Measurements from ENCODE around the gene TGFBR3L.
"Not testable (repeated sequence)": the region's sequence is repeated elsewhere in the genome, so short reads cannot be mapped to it uniquely, and the experiment has no call there.

TGFBR3L gene

DNA sequence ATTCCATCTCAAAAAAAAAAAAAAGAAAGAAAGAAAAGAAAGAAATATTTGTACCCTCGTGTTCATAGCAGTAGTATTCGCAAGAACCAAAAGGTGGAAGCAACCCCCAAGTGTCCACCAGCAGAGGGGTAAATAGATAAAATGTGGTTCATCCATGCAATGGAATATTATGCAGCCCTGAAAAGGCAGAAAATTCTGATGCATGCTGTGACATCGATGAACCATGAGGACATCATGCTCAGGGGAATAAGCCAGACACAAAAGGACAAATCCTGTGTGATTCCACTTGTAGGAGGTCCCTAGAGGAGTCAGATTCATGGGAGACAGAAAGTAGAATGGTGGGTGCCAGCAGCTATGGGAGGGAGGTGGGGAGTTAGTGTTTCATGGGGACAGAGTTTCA lies 32.7 kb upstream of the TGFBR3L start:
- FAIRE-seq = no peak

DNA sequence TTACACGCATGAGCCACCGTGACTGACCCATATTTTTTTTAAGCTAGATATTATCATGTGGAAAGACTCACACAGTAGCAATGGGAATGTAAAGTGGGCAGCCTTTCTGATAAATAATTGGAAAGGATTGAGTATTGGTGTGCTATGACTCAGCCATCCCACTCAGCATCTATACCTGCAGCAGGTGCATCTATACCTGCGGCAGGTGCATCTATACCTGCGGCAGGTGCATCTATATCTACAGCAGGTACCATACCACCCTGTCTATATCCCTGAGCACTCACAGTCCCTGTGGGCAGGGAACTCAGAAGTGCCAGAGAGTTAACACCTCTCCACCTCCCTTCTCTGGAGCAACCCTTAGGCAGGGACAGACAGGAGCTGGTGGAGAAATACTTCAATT lies 31.5 kb upstream of the TGFBR3L start:
- FAIRE-seq = no peak

DNA sequence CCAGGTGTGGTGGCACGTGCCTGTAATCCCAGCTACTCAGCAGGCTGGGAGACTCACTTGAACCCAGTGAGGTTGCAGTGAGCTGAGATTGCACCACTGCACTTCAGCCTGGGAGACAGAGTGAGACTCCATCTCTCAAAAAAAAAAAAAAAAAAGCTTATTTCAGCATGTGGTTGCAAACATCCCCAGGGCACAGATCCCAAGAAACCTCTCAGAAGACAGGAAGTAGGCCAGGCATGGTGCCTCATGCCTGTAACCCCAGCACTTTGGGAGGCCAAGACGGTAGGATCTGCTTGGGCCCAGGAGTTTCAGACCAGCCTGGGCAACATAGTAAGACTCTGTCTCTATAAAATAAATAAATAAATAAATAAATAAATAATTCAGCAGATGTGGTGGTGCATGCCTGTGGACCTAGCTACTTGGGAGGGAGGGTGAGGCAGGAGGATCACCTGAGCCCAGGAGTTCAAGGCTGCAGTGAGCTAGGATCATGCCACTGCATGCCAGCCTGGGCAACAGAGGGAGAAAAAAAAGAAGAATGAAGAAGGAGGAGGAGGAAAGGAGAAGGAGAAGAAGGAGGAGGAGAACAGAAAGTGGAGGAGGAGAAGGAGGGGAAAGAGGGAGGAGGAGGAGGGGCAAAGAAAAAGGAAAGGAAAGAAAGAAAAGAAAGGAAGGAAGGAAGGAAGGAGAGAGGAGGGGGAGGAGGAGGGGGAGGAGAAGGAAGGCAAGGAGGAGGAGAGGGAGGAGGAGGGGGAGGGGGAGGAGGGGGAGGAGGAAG lies 30.6 kb upstream of the TGFBR3L start:
- FAIRE-seq = no peak

DNA sequence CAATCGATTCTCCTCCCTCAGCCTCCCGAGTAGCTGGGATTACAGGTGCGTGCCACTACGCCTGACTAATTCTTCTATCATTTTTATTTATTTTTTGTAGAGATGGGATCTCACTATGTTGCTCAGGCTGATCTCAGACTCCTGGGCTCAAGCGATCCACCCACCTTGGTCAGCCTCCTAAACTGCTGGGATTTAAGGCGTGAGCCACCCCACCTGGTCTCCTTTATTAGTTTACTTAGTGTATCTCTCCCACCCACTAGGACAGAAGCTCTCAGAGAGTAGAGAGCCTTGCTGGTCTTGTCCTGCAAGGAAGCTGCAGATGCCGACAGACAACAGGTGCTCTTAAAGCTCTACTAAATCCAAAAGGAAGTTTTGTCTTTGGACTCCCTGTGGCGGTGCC lies 28.8 kb upstream of the TGFBR3L start:
- no peak for FAIRE-seq

DNA sequence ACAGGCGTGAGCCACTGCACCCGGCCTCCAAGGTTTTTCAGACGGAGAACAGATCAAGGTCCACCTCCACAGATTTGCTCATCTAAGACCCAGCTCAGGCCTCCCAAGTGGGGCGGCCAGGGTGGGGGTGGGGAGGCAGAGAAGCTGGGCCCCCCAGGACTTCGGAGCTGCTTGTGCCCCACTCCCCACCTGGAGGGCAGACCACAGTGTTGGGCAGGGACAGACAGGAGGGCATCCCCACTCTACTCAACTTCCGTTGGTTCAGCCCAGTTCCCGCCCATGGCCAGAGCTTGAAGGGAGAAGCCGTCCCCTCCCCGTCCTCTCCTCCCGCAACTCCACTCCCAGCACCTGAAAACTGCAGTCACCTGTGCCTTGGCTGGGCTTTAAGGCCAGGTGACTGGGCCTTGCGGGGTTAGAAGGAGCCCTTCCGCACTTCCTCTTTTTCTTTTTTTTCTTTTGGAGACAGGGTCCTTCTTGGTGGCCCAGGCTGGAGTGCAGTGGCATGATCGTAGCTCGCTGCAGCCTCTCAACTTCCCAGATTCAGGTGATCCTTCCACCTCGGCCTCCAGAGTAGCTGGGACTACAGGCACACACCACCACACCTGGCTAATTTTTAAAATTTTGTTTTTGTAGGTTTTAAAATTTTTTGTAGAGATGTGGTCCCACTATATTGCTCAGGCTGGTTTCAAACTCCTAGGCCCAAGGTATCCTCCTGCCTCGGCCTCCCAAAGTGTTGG lies 27.1 kb upstream of the TGFBR3L start:
- no peak for FAIRE-seq

DNA sequence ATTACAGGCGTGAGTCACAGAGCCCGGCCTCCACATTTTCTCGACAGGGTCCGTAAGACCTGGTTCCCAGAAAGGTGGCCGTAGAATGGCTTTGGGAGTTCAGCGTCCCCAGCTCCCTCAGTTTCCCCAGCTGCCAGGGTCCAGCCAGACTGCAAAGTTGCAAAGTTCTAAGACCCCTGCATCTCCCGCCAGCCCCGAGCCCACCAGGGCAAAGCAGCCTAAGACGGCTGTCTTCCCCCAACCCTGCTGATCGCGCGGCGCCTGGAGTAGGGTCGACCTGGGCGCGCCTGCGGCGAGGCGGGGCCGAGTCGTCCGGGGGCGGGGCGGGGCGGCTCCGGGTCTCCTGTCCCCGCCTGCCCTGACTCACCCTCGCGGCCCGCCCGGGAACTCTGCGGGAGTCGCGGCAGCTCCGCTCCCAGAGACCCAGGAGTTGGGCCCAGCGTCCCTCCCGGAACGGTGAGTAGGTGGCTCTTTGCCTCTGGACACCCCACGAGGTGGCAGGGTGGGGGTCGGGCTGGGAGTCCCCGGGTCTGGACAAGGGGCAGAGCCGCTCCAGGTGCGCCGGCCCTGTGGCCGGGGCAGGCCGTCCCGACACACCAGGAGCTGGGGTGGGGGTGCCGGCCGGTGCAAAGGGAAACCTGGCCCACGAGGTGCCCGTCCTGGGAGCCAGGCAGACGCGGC lies 26.3 kb upstream of the TGFBR3L start, which contains the start of gene LRRC8E:
TSS of gene LRRC8E (plus strand) at position 366 of the 681 bp plus-strand sequence. CDS start 7,094 bp downstream, outside the sequence.
- FAIRE-seq = no peak

DNA sequence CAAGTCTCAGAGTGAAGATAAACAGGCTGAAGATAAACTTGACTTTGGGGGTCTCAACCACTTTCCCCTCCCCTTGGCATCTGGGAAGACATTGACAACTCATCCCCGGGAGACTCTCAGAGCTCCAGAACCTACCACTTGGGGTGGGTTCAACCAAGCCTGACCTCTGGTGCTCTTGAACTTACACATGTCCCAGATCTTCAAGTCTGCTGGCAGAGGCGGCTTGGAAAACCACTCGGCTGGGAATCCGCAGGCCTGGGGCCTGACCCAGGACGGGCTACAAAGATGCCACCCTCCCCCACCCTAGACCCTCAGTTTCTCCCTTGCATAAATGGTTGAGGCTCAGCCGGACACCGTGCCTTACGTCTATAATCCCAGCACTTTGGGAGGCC lies 25.8 kb upstream of the TGFBR3L start:
- no peak for FAIRE-seq

DNA sequence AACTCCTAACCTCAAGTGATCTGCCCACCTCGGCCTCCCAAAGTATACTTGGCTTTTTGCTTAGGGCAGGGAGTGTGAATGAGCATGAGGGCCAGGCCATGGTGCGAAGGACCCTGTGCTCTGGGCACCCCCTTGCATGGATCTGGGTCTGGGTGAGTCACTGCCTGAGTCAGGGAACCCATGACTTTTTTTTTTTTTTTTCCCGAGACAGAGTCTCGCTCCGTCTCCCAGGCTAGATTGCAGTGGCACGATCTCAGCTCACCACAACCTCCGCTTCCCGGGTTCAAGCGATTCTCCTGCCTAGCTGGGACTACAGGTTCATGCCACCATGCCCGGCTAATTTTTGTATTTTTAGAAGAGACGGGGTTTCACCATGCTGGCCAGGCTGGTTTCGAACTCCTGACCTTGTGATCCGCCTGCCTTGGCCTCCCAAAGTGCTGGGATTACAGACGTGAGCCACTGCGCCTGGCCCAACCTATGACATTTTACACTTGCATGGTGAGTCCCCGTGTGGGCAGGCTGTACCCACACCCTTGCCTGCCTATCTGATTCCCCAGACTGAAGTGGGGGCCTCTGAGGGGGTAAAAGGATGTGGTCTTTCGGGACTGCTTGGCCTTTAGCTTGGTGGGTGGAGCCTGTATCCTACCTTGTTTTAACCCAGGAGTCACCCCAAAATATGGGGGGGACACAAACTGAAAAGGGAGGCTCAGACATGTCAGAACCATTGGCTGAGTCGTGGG lies 21.1 kb upstream of the TGFBR3L start:
- not testable (repeated sequence) for FAIRE-seq

DNA sequence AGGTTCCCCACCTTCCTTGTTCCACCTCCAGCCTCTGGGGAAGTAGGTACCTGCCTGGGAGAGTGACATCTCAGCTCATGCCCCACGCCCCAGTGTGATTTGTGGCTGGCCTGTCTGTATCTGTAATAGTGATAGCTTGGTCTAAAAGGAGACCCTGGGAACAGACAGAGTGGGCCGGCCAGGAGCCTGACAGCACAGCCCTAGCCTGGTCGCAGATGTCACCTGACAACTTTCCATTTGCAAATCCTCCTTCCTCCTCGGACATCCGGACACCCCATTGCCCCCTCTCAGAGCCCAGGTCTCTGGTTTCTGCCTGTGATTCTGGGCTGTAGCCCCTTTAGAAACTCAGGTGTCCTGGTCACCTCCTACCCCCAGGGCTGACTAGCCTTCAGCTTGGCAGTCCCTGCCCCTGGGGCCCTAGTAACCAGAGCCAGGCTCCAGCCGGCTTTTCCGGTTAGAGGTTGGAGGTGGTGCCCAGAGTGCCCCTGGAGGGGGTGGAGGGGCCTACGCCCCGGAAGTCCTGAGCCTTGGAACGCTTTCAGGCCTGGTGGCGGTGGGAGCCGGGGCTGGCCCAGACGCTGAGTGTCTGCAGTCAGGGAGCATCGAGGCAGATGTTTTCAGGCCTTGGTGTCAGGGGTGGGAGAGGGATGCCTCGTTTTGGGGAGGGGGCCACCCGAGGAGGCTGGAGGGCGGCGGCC lies 19.9 kb upstream of the TGFBR3L start:
- FAIRE-seq = no peak

DNA sequence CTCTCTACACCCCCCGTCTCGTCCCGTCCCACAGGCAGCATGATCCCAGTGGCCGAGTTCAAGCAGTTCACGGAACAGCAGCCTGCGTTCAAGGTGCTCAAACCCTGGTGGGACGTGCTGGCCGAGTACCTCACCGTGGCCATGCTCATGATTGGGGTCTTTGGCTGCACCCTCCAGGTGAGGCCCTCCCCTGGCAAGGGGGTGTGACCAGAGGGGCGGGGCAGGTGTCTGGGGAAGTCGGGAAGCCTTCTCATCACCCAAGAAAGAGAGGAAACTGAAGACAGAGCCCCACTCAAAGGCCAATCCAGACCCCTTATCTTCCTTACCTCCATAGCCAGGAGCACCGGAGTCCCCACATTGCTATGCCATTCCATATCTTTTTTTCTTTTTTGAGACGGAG lies 19.1 kb upstream of the TGFBR3L start:
- no peak for FAIRE-seq

DNA sequence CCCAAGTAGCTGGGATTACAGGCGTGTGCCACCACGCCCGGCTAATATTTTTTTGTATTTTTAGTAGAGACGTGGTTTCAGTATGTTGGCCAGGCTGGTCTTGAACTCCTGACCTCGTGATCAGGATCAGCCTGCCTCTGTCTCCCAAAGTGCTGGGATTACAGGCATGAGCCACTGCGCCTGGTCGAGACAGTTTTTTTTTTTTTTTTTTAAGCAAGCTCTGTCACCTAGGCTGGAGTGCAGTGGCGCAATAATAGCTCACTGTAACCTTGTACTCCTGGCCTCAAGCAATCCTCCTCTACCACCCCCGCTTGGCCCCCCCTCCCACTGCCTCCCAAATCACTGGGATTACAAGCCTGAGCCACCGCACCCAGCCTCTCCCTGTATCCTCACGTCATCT lies 17.3 kb upstream of the TGFBR3L start:
- no peak for FAIRE-seq

DNA sequence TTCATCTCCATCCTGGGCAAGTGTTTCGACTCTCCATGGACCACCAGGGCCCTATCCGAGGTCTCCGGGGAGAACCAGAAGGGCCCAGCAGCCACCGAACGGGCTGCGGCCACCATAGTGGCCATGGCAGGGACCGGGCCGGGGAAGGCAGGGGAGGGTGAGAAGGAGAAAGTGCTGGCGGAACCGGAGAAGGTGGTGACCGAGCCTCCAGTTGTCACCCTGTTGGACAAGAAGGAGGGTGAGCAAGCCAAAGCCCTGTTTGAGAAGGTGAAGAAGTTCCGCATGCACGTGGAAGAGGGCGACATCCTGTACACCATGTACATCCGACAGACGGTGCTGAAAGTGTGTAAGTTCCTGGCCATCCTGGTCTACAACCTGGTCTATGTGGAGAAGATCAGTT lies 15.7 kb upstream of the TGFBR3L start:
- FAIRE-seq = no peak

DNA sequence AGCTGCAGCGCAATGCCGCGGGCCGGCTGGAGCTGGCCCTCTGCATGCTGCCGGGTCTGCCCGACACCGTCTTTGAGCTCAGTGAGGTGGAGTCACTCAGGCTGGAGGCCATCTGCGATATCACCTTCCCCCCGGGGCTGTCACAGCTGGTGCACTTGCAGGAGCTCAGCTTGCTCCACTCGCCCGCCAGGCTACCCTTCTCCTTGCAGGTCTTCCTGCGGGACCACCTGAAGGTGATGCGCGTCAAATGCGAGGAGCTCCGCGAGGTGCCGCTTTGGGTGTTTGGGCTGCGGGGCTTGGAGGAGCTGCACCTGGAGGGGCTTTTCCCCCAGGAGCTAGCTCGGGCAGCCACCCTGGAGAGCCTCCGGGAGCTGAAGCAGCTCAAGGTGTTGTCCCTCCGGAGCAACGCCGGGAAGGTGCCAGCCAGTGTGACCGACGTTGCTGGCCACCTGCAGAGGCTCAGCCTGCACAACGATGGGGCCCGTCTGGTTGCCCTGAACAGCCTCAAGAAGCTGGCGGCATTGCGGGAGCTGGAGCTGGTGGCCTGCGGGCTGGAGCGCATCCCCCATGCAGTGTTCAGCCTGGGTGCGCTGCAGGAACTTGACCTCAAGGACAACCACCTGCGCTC lies 14.8 kb upstream of the TGFBR3L start:
- no peak for FAIRE-seq

DNA sequence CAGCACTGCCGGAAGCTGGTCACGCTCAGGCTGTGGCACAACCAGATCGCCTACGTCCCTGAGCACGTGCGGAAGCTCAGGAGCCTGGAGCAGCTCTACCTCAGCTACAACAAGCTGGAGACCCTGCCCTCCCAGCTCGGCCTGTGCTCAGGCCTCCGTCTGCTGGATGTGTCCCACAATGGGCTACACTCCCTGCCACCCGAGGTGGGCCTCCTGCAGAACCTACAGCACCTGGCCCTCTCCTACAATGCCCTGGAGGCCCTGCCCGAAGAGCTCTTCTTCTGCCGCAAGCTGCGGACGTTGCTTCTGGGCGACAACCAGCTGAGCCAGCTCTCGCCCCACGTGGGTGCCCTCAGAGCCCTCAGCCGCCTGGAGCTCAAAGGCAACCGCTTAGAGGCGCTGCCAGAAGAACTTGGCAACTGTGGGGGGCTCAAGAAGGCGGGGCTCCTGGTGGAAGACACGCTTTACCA lies 14.2 kb upstream of the TGFBR3L start:
- FAIRE-seq = no peak

DNA sequence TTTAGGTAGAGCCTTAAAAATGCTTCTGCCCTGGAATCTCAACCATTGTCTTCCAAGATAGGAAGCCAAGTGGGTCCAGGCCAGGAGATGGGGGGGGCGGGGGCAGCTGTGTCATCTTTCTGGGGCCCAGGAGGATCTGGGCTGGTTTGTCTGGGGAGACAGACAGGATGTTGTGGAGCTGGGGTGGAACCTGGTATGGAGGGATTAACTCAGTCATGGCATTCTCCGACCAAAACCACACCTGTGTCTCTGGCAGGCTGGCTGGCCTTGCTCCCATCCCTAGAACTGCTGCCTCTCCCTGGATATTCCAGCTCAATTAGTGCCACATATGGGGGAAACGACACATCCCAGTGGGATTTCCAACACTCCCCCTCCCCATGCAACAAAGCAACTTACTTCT lies 13.7 kb upstream of the TGFBR3L start:
- no peak for FAIRE-seq

DNA sequence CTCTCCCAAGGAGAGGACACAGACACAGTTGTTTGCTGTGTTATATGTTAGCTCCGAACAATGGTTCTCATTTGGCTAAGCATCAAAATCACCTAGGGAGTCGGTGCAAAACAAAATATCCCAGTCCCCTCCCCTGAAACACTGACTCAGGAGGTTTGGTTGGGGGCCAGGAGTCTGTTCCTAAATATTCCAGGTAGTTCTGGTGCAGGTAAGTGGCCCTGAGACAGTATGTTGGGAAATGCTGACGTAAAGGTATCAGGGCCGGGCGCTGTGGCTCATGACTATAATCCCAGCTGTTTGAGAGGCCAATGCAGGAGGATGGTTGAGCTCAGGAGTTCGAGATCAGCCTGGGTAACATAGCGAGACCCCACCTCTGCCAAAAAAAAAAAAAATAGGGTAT lies 13.3 kb upstream of the TGFBR3L start:
- no peak for FAIRE-seq

DNA sequence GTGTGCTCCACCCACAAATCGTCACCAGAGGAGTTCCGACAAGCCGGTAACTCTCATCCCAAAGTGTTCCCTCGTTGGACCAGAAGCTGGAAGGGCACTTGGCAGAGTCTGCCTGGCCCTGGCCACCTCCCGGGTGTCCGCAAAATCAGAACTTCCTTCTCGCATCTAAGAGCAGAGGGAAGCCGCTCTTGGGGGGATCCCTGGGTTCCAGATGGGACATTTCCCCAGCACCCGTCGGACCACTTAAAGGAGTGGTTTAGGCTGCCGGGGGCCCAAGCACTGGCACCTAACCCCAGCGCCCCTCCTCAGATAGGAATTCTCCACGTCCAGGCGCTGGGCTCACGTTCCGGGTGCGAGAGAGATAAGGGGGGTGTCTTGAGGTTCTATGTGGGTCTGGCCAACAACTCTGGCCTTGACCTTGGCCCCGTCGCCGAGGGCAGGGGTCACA lies 11.8 kb upstream of the TGFBR3L start:
- no peak for FAIRE-seq

DNA sequence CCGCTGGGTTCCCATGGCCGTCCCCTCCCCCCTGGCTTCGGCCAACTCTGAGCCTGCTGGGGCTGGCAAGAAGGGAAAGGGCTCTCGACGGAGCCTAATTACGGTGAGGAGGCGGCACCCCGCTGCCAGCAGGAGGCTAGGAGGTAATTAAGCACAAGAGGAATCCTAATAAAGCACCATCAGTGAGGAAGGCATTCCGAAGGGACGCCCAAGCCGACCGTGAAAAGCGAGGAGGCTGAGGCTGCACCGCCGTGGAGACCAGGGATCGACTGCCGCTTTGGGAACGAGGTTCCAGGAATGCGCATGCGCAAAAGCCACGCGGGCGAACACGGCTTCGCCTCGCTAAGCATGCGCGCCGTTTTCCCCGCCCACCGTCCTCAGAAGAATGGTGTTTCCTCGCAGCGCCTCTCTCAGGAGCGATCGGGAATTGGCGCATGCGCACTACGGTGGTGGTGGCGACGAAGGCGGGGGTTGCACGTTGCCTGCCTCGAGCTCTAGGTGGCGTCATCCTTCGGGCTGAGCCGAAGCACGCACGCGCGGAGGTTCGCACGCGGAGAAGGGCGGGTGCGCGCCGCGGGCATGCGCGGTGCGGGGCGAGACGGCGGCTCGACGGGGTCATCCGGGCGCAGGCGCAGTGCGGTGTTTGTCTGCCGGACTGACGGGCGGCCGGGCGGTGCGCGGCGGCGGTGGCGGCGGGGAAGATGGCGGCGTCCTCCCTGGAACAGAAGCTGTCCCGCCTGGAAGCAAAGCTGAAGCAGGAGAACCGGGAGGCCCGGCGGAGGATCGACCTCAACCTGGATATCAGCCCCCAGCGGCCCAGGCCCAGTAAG lies 11.2 kb upstream of the TGFBR3L start, which contains the start of gene MAP2K7:
TSS of gene MAP2K7 (plus strand) at position 634 of the 830 bp plus-strand sequence. CDS start at position 702, 68 bp downstream.
- peak; percentile 86 for FAIRE-seq

DNA sequence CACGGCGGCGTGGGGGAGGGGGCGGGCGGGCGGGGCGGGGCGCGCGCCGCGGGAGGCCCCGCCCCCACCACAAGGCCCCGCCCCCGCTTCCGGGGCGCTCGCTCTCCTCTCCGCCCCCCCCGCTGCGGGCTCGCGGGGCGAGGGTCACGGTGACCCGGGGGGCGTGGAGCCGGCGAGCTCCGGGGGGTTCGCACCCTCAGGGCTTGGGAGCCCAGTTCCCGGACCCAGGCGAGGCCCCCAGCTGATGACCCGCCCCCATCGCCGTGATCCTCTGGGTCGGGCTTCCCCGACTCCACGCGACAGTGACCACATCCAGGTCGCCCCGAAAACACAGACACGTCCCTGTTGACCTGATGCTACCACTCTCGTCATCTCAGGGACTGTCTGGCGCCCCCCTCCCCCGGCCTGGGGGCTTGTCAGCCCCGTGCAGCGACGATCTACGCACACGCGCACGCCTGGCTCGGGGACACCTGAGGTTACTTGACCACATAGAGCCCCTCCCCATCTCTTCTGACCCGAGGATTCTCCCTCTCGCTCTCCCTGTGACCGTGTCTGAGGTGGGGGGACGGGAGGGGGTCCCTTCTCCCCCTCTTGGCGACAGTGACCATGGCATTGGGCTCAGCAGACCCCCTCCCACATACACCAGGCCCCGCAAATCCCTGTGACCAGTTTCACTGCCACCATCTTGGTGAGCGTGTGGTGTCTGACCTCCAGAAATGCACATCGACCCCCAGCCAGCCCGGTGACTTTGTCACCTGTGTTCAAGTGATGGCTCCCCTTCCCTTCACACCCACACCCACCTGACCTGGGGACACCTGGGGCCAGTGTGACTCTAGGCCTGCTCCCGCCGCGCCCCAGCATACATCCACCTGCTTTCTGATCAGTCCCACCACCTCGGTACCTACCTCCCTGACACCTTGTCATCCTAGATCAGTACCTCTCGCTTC lies 10.3 kb upstream of the TGFBR3L start:
- FAIRE-seq = no peak

Data from islet of Langerhans (tissue), 1 donor.